Activated CD8-positive, alpha-beta memory T cell treated with anti-CD3 and anti-CD28 coated beads, Interleukin-2, amount 50 U/mL, for 24 hours (primary cell): ENCODE measurements around the gene MBP.

ENCODE experiments used
- DNase-seq: peaks from one replicate; pipeline ENCODE4 v3.0.0-alpha.2; 2020; ENCODE audit errors: extremely low read depth

Gene MBP

GRCh38 chr18:77047803-77048419 is 84.7 kb downstream of the MBP start:
- DNase-seq = no peak

GRCh38 chr18:77046994-77047393 is 85.6 kb downstream of the MBP start:
- no peak for DNase-seq

- DNase-seq = no peak
Measured at GRCh38 chr18:77046409-77046808, 86.2 kb downstream of the MBP start.

- DNase-seq = no peak
Measured at GRCh38 chr18:77045677-77046076, 86.9 kb downstream of the MBP start.

GRCh38 chr18:77044866-77045664 is 87.5 kb downstream of the MBP start:
- DNase-seq = no peak

GRCh38 chr18:77043541-77044280 is 88.9 kb downstream of the MBP start:
- DNase-seq = no peak

GRCh38 chr18:77042583-77042982 is 90.0 kb downstream of the MBP start:
- no peak for DNase-seq

- DNase-seq = no peak
Measured at GRCh38 chr18:77039196-77040130, 93.1 kb downstream of the MBP start.

- no peak for DNase-seq
Measured at GRCh38 chr18:77038182-77038858, 94.3 kb downstream of the MBP start.

GRCh38 chr18:77037567-77037966 is 95.0 kb downstream of the MBP start:
- no peak for DNase-seq

- DNase-seq = no peak
Measured at GRCh38 chr18:77035380-77036187, 97.0 kb downstream of the MBP start.

GRCh38 chr18:77033575-77033974 is 99.0 kb downstream of the MBP start:
- DNase-seq = no peak

GRCh38 chr18:77032181-77032701 is 100.3 kb downstream of the MBP start:
- no peak for DNase-seq

GRCh38 chr18:77031662-77032061 is 100.9 kb downstream of the MBP start:
- DNase-seq = no peak

- DNase-seq = no peak
Measured at GRCh38 chr18:77030201-77030600, 102.4 kb downstream of the MBP start.

GRCh38 chr18:77025831-77026363 is 106.7 kb downstream of the MBP start:
- no peak for DNase-seq

- no peak for DNase-seq
Measured at GRCh38 chr18:77025123-77025522, 107.5 kb downstream of the MBP start.

- DNase-seq = no peak
Measured at GRCh38 chr18:77024476-77024875, 108.1 kb downstream of the MBP start.

- no peak for DNase-seq
Measured at GRCh38 chr18:77023102-77023782, 109.3 kb downstream of the MBP start.
